ENCODE data around the gene RBM38.
A peak's percentile ranks its signal among the peaks of the same experiment; 100 is the strongest.

Gene RBM38

DNA sequence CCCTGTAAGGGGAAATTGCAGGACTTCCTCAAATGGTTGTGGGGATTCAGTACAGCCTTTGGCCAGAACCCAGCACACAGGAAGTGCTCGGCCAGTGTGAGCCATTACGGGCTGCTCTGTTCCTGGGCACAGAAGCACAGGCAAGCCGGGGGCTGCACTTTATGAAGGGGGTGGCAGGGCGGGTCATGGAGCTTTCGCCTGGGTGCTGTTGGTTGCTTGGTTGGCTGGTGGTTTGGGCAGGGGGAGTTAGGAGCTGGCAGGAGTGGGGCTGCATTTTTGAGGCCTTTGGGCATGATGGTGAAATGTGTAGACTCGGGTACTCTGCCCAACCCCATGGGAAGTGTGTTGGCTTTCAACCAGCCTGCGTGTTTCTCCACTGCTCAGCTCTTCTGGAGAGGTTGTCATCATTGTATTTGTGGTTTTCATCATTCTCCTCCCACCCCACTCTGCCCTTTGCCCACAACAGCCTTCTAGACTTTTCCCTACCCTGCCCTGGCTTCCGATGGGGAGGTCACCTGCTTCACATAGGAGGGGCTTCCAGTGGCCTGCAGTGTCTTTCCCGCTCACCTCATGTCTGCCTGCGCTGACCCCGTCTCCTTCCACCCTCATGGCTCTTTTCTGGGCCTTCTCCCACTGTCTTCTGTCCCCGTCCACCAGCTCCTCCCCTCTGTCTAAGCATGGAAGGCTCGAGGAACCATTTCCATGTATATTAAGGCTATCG lies 16.1 kb upstream of the RBM38 start:
- DNase-seq (ENCODE audit: low read depth) = no peak

GRCh38 chr20:57375652-57376230 lies 15.5 kb upstream of the RBM38 start:
- no peak for DNase-seq (ENCODE audit: low read depth)

- DNase-seq (ENCODE audit: low read depth) = no peak
These were observed 13.8 kb upstream of the RBM38 start for GRCh38 chr20:57377350-57377749.

DNA sequence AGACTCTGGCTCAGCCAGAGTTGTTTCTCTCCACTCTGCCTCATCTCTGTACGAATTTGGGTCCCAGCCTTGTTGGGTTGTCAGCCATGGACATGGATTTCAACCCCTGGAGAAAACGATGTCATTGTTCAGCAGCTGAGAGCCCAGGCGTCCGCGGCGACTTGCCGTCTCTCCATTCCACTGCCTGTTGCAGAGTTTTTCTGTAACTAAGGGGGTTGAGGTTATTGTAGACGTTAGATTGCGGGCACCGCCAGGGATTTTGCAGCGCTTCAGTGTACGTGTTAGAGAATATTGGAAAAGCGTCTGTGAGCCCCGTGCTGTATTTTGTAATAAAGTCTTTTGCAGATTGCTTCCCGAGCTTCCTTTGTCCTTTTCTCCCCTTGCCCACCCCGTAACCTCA lies 13.1 kb upstream of the RBM38 start:
- DNase-seq (ENCODE audit: low read depth) = no peak

DNA sequence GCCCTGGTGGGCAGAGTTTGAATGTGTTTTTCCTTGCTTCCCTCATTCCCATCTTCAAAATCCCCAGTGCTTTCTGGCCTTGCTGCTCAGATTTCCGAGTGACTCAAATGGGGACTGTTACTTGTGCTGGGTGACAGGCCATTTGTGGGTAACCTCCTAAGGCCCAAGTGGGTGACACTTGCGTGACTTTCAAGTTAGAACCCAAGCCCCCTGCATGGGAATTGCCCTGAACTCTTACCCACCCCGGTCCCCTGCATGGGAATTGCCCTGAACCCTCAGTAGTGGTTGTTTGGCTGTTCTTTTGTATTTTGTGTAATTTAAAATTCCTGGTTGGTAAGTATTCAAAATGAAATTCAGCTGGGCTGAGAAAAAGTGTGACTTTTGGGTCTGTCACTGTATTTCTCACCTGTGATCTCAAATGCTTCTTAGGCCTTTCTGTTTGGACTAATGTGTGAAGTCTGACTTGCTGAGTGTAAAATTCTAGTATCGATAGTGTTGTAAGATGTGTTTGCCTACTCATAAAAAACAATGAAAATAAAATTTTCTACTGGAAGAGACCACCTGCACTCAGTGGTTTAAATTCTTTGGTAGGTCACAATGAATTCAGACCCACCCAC lies 12.4 kb upstream of the RBM38 start:
- no peak for DNase-seq (ENCODE audit: low read depth)

- DNase-seq (ENCODE audit: low read depth) = no peak
These were observed 11.9 kb upstream of the RBM38 start for GRCh38 chr20:57379263-57379647.

- no peak for DNase-seq (ENCODE audit: low read depth)
These were observed 11.0 kb upstream of the RBM38 start for GRCh38 chr20:57380081-57380750.

DNA sequence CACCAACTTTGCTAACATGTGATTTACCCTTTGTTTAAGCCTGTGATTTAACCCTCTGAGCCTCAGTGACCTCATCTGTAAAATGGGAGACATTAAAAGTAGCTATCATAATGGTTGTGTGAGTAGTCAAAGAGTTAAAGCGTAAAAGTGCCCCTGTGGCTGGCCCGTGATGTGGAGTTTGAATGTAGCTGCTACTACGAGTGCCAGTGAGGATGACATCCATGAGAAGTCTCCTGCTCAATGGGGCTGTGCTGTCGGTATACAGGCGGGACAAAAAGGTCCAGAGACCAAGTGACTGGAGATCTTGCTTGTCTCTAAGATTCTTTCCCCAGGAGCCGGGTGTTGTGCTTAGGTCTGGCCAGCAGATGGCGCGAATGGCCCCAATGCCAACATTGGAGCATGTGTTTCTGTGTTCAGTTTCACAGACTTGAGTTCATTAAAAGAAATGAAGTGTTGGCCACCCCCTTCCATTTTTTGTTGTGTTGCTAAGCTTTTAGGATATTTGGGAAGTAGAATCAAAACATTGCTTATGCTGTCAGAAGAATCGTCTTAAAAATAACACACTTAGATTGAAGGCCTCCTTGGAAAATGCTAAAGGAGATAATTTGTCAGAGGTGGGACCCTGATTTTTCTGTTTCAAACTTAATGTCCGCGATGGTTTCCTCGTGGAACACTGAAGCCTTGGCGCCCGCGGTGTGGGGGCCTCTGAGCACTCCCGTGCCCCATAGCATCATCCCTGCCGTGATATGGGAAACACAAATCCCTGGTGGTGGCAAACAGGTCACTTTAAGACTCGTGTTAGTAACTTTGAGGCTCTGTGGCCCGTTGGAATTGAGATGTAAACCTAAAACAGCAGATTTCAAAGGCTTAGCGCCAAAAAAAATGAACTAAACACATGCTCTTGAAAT lies 9.3 kb upstream of the RBM38 start:
- DNase-seq (ENCODE audit: low read depth) = peak; percentile 76

DNA sequence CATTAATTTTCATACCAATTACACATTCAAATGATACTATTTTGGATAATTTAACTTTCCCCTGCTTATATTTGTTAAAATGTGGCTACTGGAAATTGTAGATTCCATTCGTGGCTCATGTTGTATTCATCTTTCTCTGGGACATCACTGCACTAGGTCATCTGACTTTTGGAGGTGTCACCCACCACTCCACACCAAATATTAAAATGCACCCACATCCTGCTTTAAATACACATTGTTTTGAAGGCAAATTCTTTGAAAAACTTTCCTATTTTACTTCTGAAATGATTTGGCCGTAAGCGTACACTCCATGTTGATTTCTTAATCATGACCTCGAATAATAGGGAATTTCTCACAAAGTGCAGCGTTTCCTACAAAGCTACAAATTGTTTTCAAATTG lies 8.7 kb upstream of the RBM38 start:
- DNase-seq (ENCODE audit: low read depth) = no peak

DNA sequence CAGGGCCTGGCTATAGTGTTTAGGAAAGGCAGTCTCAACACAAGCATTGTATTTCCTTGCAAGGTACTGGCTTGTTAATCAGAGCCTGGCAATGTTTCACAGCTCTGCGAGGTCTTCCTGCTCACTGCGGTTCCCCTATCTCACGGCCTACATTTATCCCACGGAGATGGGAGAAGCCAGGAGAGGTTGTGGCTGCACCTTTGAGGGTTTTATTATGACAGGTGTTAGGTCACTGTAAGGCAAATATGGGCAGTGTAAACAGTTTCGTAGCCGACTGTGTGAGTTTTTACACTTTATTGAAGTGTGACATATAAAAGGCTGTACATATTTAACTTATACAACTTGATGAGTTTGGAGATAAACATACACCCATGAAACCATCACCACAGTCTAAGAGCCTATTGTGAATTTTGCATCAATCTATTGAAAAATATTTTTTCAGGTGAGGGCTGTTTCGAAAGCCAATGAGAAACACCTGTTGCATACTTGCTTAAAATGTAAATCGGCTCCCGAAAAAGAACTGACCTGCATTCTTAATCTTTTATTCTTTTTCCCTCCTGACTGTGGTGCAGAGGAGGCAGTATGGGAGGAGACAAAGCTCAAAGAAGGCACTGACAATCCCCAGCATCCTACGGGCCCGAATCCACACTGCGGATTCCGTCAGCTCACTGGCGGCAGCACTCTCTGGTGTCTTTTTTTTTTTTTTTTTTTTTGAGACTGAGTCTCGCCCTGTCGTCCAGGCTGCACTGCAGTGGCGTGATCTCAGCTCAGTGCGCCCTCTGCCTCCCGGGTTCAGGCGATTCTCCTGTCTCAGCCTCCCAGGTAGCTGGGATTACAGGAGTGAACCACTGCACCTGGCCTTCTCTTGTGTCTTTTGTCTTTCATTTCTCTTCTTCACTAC lies 7.5 kb upstream of the RBM38 start:
- no peak for DNase-seq (ENCODE audit: low read depth)

DNA sequence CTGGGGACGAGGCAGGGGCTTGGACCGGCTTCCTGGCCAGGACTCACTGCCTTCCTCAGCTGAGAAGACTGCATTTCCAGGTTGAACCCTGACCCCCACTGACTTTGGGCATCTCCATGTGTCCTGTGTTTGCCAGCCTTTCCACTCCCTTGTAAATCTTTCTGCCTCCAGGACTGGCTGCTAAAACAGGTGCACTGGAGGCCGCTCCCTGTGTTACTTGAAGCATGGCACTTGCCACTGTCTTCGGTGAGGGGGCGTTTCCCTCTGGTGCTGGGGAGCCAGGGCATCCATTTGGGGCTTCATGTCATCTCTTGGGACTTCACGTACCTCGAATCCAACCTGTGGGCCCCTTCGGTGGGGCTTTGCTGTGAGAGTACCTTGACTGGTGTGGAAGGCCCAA lies 6.7 kb upstream of the RBM38 start:
- no peak for DNase-seq (ENCODE audit: low read depth)

DNA sequence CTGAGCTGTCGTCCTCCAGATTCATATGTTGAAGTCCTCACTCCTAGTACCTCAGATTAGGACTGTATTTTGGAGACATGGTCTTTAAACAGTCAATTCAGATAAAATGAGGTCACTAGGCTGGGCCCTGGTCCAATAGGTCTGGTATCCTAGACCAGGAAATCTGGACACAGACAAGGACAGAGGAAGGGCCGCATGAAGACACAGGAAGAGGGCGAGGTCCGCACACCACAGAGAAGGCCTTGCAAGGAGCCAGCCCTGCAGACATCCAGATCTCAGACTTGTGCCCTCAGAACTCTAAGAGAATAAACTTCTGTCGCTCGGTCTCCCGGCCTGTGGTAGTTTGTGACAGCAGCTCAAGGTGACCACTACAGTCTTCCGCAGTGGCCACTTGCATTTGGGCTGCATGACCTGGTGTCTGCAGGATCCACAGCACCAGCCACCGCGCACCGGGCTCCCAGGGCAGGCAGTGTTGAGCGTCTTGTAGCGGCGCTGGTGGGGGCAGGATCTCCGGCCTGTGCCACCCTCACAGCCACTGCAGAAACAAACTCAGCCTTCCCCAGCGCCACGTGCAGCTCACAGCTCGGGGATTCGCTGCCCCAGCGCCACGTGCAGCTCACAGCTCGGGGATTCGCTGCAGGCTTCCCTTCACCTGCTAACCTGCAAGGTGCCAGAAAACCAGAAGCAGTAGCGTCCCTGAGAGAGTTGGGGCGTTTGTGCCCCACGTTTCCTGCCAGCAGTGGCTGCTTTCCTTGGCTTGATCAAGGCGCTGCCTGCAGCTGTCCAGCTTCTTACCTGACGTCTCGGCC lies 6.0 kb upstream of the RBM38 start:
- no peak for DNase-seq (ENCODE audit: low read depth)

DNA sequence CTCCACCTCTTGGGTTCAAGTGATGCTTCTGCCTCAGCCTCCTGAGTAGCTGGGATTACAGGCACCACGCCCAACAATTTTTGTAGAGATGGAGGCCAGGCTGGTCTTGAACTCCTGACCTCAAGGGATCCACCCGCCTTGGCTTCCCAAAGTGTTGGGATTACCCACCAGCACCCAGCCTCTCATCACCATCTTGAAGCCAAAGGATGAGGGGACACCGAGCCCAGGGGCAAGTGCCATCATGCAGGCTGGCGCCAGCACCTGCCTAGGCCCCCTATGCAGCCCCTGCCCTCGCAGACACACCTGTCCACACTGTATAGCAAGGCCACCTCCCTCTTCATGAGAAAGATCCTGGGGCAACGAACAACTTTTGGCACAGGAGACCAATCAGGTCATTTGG lies 5.3 kb upstream of the RBM38 start:
- DNase-seq (ENCODE audit: low read depth) = no peak

DNA sequence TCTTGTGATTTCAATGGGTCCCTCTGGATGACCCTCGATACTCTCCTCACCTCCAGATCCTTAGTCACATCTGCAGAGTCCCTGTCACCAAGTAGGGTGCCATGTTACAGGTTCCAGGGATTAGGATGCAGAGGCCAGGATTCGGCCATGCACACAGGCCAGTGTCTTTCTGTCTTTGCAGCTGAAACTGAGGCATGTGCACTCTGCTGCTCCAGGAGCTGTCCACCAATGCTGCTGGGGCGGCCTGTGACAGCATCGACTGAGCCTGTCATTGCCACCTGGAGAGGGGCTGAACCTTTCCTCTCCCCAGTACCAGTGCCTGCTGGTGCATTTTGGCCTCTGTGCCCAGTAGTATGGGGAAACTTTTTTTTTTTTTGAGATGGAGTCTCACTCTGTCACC lies 4.4 kb upstream of the RBM38 start:
- DNase-seq (ENCODE audit: low read depth) = no peak

DNA sequence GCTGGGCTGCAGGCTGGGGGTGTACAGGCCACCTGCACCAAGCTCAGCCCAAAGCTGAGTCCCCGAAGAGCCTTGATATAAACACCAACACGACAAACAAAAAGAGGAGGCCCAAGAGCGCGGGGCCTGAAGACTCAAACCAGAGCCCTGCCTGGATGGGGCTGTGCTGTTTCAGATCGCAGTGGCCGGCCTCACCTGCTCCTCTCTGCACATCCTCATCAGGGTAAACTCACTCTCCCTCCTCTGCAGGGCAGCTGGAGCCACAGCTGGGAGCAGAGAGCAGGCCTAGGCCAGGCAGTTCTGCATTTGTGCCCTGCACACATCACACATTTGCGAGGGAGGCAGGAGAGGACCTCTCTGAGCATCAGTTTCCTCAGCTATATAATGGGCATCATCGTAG lies 3.7 kb upstream of the RBM38 start:
- DNase-seq (ENCODE audit: low read depth) = no peak

DNA sequence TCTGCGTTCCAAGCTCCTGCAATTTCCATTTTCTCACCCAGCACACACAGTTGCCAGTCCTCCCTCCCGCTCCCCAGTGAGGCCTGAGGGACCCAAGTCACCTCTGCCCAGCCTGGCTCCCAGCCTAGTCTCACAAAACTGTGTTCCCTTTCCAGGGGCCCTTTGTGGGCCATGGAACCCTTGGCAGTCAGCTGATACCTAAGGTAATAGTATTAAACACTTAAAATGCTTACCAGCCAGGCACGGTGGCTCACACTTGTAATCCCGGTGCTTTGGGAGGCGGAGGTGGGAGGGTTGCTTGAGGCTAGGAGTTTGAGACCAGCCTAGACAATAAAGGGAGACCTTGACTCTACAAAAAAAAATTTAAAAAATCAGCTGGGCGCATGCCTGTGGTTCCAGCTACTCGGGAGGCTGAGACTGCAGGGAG lies 3.2 kb upstream of the RBM38 start:
- DNase-seq (ENCODE audit: low read depth) = no peak

DNA sequence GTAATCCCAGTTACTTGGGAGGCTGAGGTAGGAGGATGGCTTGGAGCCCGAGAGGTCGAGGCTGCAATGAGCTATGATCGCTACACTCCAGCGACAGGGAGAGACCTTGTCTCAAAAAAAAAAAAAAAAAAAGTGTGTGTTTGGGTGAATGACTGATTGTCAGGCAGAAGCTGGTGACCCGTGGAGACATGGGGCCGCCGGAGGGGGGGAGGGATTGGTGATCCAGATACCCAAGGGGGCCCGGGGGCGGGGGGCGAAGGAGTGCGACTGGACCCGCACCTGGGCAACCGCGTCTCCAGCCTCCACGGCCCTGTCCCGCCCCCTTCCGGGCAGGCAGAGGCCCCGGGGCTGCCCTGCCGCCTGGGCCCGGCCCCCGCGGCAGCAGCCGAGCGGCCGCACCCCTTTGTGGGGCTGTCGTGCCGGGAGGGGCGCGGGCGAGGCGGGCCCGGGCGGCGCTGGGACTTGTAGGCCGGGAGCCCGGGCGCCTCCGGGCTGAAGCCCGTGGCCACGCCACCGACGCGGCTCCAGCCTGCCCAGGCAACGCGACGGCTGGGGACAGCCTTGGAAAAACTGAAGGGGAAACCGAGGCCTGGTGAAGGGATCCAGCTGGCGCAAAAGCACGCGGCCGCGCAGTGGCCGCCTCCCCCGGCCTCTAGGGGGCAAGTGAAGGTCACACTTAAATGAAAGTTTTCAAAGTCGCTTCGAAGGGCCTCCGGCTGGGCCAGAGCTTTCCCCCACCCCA lies 2.1 kb upstream of the RBM38 start:
- peak; percentile 53 for DNase-seq (ENCODE audit: low read depth)

DNA sequence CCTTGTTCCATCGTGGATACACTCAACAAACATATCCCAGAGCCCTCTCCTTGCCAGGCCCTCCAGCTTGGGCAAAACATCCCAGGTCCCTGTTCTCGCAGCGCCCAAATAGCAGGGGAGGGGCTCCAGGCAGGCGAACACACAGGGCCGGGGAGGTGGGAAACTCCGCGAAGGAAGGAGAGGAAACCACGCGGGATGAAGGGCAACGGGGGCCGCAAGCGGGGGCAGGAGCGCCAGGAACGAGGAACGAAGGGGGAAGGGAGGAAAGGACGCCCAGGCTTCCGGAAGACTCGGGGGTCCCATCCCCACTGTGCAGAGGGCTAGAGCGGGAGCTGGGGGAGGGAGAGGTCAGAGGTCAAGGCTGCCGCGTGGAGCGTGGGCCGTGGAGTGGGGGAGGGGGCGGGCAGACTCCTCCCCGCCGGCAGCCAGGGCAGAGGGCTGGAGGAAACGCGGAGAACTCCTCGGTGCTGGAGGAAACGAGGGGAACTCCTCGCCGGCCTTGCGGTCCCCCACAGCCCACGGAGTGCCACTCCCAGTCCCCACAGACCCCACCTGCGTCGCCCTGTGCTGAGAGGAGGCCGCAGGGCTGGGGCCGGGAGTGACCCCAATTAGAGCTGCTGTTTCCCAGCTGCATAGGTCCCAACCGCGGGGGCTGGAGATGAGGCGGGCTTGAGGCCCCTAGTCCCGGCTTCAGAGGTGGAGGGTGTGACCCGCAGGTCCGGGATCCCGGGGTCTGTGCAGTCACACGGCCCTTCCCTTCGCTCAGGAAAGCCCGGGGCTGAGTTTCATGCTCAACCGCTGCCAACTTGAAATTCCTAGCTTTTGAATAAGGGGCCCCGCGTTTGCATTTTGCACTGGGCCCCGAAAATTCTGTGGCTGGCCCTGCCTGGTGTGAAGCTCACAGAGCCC lies 1.2 kb upstream of the RBM38 start:
- DNase-seq (ENCODE audit: low read depth) = peak; percentile 64
